ENCODE data around the gene MAP9.

DNA sequence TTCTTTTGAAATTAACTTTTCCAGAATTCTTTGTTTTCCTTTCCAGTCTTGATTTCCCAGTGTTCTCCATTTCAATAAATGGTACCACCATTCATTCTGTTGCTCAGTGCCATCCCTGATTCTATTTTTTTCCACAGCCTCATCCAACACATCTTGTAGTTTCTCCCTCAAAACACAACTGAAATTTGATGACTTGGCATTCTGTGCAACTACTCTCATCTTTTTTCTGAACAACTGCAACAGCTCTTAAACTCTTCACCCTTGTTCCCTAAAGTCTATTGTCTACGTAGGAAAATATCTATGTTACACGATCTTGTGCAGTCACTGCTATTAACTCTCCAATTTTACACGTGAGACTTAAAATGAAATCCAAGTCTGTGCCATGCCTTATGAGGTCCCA is 40.5 kb downstream of the MAP9 start:
- TF ChIP-seq EZH2 (IDR thresholded peaks at IDR 0.05; ENCODE audit: borderline replicate concordance, insufficient read depth, low read length, poor library complexity, severe bottlenecking) (no peak), CTCF (IDR thresholded peaks at IDR 0.05; ENCODE audit: poor library complexity, severe bottlenecking) (no peak), EP300 (conservative IDR thresholded peaks at IDR 0.05; ENCODE audit: poor library complexity, severe bottlenecking) (no peak), MXI1 (conservative IDR thresholded peaks at IDR 0.05; ENCODE audit: poor library complexity, severe bottlenecking) (no peak), POLR2AphosphoS5 (IDR thresholded peaks at IDR 0.05) (no peak), TAF1 (IDR thresholded peaks at IDR 0.05; ENCODE audit: low read depth) (no peak)
- TF ChIP-seq, protein P1, sequence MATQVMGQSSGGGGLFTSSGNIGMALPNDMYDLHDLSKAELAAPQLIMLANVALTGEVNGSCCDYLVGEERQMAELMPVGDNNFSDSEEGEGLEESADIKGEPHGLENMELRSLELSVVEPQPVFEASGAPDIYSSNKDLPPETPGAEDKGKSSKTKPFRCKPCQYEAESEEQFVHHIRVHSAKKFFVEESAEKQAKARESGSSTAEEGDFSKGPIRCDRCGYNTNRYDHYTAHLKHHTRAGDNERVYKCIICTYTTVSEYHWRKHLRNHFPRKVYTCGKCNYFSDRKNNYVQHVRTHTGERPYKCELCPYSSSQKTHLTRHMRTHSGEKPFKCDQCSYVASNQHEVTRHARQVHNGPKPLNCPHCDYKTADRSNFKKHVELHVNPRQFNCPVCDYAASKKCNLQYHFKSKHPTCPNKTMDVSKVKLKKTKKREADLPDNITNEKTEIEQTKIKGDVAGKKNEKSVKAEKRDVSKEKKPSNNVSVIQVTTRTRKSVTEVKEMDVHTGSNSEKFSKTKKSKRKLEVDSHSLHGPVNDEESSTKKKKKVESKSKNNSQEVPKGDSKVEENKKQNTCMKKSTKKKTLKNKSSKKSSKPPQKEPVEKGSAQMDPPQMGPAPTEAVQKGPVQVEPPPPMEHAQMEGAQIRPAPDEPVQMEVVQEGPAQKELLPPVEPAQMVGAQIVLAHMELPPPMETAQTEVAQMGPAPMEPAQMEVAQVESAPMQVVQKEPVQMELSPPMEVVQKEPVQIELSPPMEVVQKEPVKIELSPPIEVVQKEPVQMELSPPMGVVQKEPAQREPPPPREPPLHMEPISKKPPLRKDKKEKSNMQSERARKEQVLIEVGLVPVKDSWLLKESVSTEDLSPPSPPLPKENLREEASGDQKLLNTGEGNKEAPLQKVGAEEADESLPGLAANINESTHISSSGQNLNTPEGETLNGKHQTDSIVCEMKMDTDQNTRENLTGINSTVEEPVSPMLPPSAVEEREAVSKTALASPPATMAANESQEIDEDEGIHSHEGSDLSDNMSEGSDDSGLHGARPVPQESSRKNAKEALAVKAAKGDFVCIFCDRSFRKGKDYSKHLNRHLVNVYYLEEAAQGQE (IDR thresholded peaks at IDR 0.05; ENCODE audit: borderline replicate concordance) = no peak
